Fibroblast of skin of right biceps (primary cell): ENCODE data around the gene OSTM1.
"Not testable (repeated sequence)": the region's sequence is repeated elsewhere in the genome, so short reads cannot be mapped to it uniquely, and the experiment has no call there.

ENCODE experiments used
- DNase-seq: peaks from one replicate; pipeline ENCODE4 v3.0.0-alpha.2; 2013

OSTM1 gene

DNA sequence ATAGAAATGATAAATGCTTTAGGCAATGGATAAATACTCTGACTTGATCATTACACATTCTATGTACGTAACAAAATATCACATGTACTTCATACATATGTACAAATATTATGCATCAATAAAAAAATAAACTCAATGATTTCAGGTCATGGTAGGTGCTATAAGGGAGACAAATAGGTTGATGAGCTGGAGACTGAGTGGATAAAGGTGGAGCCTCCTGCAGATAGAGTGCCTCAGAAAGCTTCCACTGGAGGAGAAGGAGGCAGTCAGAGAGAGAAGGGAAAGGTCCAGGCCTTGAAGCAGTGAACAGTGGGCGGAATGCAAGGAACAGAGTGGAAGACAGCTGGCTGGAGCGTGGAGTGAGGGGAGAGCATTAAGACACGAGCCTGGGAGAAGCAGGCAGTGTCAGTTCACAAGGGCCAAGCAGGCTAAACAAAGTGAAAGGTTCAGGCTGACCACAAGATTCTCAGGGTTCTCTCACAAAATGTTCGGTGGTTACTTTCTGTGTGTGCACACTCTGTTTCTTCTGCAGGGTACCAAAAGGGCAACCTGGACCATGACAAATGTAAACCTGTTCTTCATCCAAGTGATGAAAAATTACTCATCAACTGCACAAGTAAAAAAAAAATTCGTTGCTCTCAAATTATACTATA lies 60.6 kb downstream of the OSTM1 start:
- DNase-seq = no peak

DNA sequence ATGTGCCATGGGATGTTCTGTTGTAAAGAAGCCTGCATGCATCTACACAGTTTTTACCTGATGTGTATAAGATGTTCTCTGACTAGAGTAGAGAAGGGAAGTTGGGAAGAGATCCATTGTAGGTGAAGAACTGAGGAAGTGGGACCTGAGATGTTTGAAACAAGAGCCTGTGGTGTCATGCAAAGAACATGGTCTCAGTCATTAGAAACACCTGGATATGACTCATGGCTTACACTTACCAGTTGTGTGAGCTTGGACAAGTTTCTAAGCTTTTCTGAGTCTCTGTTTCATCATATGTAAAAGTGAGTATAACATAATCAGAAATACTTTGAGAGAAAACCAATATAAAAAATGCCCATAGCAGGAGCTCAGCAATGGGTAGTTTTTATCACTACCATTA lies 64.6 kb downstream of the OSTM1 start:
- DNase-seq = no peak

DNA sequence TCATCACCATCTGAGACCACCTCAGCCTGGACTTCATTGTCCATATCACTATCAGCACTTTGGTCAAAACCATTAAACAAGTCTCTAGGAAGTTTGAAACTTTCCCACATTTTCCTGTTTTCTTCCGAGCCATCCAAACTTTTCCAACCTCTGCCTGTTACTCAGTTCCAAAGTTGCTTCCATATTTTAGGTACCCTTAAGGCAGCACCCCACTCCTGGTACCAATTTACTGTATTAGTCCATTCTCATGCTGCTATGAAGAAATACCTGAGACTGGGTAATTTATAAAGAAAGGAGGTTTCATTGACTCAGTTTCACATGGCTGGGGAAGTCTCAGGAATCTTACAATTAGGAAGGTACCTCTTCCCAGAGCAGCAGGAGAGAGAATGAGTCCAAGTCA lies 65.3 kb downstream of the OSTM1 start:
- DNase-seq = not testable (repeated sequence)

DNA sequence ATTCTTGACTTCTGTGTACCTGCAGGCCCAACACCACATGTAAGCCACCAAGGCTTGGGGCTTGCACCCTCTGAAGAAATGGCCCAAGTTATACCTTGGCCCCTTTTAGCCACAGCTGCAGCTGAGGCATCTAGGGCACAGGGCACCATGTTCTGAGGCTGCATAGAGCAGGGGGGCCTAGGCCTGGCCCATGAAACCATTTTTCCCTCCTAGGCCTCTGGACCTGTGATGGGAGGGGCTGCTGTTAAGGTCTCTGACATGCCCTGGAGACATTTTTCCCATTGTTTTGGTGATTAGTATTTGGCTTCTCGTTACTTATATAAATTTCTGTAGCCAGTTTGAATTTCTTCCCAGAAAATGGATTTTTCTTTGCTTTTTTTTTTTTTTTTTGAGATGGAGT lies 66.2 kb downstream of the OSTM1 start:
- DNase-seq = no peak

DNA sequence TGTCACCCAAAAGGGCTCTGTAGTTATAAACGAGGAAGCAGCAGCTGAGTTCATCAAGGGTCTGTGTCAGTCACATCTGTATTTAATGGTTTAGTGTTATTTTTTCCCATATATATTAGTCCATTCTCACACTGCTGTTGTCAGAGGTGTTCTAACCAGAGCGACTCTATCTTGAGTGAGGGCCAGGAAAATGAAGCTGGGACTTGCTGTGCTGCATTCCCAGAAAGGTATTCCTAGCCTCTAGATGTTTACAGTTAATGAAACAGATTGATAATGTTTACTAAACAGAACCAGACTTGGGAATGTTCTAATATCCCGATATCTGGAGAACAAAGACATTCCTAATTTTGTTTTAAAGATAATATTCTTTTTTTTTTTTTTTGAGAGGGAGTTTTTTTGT lies 68.6 kb downstream of the OSTM1 start:
- no peak for DNase-seq

DNA sequence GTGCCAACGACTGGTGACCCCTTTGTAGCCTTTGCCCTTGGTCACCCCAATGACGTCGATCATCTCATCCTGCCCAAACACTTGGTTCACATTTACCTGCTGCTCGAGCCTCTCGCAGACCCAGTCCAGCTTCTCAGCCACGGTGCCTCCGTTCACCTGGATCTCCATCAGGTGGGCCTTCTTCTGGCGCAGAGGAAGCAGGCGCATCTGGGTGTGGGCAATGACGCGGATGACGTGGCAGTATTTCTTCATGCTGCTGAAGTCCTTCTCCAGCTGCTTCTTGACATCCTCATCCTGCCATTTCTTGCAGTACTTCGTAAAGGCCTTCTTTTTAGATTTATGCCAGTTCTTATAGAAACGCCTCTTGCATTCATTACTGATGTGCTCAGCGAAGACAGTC lies 69.7 kb downstream of the OSTM1 start:
- no peak for DNase-seq

DNA sequence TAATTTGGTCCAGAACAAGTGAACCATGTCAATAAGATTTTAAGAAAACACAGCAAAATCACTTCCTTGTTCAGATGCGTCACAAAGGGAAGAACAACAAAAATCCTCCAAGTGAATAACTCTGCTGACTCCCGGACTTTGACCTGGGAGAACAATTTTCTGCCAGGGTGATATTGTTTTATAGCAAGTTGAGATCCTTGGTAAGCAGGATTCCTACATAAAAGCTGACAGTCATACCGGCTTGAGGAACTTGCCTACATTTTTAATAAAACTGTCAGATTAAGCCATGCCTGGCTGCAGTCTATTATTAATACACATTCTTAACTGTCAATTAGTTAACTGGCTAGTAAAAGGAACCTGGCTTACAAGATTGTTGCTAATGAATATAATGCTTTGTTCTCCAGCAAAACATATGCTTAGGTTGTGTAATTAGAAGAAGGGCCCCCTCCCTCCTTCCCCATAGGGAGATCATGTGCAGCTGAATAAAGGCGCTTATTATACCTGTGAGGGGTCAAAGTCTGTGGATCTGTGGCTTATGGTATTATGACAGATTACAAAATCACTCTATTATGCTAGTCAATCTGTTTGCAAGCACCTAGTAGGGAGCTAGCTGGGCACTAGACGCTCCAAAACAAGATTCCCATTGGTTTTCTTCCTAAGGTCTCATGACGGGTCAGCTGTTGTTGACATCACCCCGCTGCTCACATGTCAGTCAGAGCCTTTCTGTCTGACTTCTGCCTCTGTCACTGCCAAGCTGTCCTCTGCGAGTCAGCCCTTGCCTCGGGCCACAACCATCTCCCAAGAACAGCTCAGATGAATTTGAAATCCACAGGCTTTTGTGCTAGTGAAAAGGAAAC lies 71.9 kb downstream of the OSTM1 start:
- no peak for DNase-seq

DNA sequence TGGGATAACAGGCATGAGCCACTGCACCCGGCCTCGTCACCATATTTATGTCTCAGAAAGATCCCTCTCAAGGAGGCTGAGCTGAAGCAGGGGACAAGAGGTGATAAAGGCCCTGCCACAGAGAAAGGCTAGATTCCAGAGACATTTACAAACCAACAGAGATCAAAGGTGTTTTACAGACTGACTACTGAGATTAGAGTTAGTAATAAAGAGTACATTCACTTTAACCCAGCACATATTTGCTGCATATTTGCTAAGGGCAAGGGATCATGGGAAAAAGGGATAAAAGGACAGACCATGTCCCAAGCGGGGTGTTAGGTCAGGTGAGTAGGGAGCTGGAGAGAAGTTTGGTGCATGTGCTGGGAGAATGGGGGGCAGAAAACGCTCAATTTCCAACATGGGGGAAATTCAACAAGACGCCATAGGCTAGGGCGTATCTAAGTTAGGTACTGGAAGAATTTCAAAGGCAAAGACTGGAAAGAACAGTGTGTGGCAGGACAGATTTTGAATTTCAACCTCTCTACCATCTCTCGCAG lies 72.8 kb downstream of the OSTM1 start:
- no peak for DNase-seq

DNA sequence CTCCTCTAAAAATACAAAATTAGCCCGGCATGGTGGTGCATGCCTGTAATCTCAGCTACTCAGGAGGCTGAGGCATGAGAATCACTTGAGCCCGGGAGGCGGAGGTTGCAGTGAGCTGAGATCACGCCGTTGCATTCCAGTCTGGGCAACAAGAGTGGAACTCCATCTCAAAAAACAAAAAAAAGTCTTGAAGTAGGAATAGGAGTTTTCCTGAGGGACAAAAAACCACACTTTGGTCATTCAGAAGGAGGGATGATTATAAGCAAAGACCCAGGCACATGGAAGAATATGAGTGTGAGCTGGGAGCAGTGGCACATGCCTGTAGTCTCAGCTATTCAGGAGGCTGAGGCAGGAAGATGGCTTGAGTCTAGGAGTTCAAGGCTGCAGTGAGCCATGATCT lies 74.3 kb downstream of the OSTM1 start:
- DNase-seq = not testable (repeated sequence)

DNA sequence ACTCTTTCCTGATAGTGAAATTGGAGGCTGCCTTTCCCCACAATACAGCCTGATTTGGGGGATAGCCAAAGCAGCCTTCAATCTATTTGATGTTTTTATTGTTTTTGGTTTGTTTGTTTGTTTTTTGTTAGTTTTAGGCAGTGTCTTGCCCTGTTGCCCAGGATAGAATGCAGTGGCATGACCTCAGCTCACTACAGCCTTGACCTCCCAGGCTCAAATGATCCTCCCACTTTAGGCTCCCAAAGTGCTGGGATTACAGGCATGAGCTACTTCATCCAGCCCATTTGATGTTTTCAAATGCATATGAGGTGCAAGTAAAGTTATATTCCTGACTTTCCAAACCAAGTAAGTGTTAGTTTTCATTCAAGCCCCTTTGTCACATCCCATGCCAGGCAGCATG lies 75.2 kb downstream of the OSTM1 start:
- no peak for DNase-seq

DNA sequence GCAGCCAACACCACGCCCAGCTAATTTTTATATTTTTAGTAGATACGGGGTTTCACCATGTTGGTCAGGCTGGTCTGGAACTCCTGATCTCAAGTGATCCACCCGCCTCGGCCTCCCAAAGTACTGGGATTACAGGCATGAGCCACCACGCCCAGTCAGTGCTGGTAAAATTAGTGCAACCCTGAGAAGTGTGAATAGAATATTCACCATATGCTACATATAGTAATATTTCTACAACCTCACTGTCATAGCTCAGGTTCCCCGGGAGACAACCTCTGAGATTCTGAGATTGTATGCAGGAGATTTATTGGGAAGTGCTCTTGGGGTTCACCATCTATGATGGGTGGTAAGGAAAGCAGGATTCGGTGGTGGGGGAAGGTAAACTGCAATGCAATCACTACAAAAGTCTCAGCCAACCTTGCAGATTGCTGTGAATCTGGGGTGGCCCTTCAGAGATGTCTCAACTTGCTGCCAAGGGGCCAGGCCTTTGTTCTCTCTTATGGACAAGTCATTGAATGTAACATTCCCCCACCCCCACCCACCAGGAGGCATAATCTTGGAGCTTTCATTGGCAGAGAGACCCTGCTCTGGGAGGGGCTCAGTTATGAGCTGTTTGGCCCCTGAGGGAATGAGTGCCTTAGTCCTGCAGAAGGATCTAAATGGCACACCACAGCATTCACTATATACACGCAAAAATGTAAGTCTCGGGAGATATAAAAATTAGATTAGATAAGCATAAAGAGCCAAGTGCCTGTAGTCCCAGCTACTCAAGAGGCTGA lies 82.6 kb downstream of the OSTM1 start:
- no peak for DNase-seq
